Measurements from ENCODE around the gene TMEM185A.
"Not testable (repeated sequence)": the region's sequence is repeated elsewhere in the genome, so short reads cannot be mapped to it uniquely, and the experiment has no call there.

The TMEM185A gene

DNA sequence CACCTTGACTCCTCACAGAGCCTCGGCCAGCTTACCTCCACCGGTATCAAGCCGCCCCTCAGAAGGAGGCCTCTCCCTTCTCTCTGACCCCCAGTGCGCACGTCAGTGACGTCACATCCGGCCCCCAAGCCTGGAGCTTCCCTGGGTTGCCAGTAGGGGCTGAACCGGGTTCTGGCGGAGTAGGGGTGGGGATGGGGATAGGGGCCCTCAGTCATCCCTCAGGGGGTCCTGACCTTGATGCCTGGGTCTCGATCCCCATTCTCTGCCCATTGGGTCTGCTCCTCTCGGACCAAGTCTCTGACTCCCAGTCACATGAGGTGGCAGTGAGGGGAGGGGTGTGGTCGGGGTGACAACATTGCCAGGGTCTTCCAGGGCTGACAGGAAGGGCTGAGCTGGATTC lies 44.2 kb downstream of the TMEM185A start, which contains the start of gene MAGEA9B:
Gene MAGEA9B, minus strand, starts transcription at position 101 of the 400 bp plus-strand sequence. CDS start 4,280 bp downstream, outside the sequence.
- no CpG with 5 or more reads among the region's 12 CpGs for whole genome bisulfite sequencing (ENCODE audit: insufficient coverage, insufficient read length)
- H3K4me3 ChIP-seq (ENCODE audit: low read length); H3K9me3 ChIP-seq (ENCODE audit: control insufficient read depth, insufficient read depth, low read length); H3K4me1 ChIP-seq (ENCODE audit: control insufficient read depth, insufficient read depth, low read length); H3K27me3 ChIP-seq (ENCODE audit: control insufficient read depth, insufficient read depth, low read length); H3K27ac ChIP-seq (ENCODE audit: low read length); DNase-seq (ENCODE audit: low read depth, low spot score); H3K36me3 ChIP-seq (ENCODE audit: control insufficient read depth, insufficient read depth, low read length): not testable (repeated sequence)

DNA sequence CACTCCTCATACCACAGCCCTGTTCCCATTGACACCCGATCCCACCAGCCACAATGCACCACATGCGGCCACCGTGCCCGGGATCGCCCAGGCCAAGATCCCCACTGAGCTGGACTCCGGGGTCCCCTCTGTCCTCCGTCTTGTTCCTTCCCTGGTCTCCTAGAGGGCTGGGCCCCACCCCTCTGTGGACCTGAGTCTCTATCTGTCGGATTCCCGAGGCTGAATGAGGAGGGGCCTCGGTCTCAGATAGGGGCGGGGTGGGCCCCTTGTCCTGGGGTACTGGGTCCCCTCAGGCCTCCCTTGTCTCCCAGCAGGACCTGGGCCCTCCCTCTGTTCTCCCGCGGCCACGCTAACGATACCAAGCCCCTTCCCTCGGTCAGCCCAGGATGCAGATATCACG lies 46.0 kb downstream of the TMEM185A start:
- no CpG with 5 or more reads among the region's 17 CpGs for WGBS (ENCODE audit: insufficient coverage, insufficient read length)
- H3K27me3 ChIP-seq (ENCODE audit: control insufficient read depth, insufficient read depth, low read length); H3K4me3 ChIP-seq (ENCODE audit: low read length); H3K4me1 ChIP-seq (ENCODE audit: control insufficient read depth, insufficient read depth, low read length); DNase-seq (ENCODE audit: low read depth, low spot score); H3K36me3 ChIP-seq (ENCODE audit: control insufficient read depth, insufficient read depth, low read length); H3K9me3 ChIP-seq (ENCODE audit: control insufficient read depth, insufficient read depth, low read length); H3K27ac ChIP-seq (ENCODE audit: low read length): not testable (repeated sequence)

DNA sequence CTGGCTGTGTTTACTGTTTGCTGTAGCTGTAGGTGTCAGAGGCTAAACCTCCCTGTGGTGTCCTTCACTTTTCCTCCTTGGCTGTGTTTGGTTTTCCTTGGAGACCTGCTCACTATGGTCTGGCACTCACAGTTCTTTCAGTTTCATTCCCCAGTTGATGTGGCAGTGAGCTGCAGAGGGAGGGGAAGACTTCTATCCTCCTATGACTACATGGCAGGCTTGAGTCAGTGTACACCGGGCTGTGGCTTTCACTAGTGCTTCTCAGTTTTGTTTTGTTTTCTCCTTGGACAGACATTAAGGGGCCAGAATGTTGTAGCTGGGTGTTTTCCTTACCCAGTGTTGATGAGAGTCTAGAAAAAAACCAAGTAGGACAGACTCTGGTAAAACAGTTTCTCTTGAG lies 58.1 kb downstream of the TMEM185A start:
- not testable (repeated sequence) for H3K9me3 ChIP-seq (ENCODE audit: control insufficient read depth, insufficient read depth, low read length); DNase-seq (ENCODE audit: low read depth, low spot score); H3K4me1 ChIP-seq (ENCODE audit: control insufficient read depth, insufficient read depth, low read length); H3K27me3 ChIP-seq (ENCODE audit: control insufficient read depth, insufficient read depth, low read length); H3K36me3 ChIP-seq (ENCODE audit: control insufficient read depth, insufficient read depth, low read length); H3K27ac ChIP-seq (ENCODE audit: low read length); H3K4me3 ChIP-seq (ENCODE audit: low read length)
- no CpG with 5 or more reads among the region's 1 CpG for WGBS (ENCODE audit: insufficient coverage, insufficient read length)

DNA sequence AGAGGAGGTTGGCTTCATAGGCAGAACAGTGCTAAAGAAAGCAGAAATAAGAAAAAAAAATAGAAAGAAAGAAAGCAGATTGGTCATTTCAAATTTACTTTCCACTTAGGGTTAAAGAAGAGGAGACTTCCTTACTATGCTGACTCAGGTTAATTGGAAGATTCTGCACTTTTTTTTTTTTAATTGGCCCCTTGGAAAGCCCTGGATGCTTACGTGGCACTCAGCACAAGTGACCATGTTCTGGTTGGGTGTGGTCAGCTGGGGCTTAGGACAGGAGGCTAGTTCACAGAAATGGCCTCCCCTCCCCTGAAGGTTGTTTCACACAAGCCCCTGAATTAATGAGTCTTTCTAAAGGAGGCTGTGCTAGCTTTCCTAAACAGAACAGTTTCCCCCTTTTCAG lies 58.8 kb downstream of the TMEM185A start:
- no peak overlapping the region for H3K27ac ChIP-seq (ENCODE audit: low read length)

DNA sequence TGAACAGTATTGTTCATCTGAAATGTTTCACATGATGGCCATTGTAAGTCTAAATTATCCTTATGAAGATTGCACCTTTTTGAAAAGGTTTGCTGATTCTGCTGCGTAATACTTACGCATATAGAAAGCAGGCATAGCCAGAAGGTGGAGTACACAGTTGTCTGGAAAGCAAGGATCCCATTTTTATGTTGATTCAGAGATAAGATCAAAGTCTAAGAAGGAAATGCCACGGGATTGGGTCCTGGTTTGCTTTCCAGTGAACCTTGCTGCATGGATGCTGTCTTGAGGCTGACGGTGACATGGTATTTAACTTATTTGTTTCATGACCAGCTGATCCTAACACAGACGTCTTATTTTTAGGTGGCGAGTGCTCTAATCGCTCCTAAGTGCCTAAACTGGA lies 59.8 kb downstream of the TMEM185A start:
- no peak for DNase-seq (ENCODE audit: low read depth, low spot score)
- Histone ChIP-seq H3K27ac (ENCODE audit: low read length) (no peak overlapping the region), H3K9me3 (ENCODE audit: control insufficient read depth, insufficient read depth, low read length) (no peaks in the 10 kb centered on the region), H3K4me1 (ENCODE audit: control insufficient read depth, insufficient read depth, low read length) (no peaks in the 10 kb centered on the region), H3K36me3 (ENCODE audit: control insufficient read depth, insufficient read depth, low read length) (no peaks in the 10 kb centered on the region), H3K27me3 (ENCODE audit: control insufficient read depth, insufficient read depth, low read length) (no peaks in the 10 kb centered on the region), H3K4me3 (ENCODE audit: low read length) (no peak overlapping the region)
- no CpG with 5 or more reads among the region's 7 CpGs for WGBS (ENCODE audit: insufficient coverage, insufficient read length)

More for the DNA sequence above, 58.8 kb downstream of the TMEM185A start:
- Histone ChIP-seq H3K9me3 (ENCODE audit: control insufficient read depth, insufficient read depth, low read length) (no peaks in the 10 kb centered on the region), H3K4me1 (ENCODE audit: control insufficient read depth, insufficient read depth, low read length) (no peaks in the 10 kb centered on the region), H3K27me3 (ENCODE audit: control insufficient read depth, insufficient read depth, low read length) (no peaks in the 10 kb centered on the region), H3K36me3 (ENCODE audit: control insufficient read depth, insufficient read depth, low read length) (no peaks in the 10 kb centered on the region), H3K4me3 (ENCODE audit: low read length) (no peak overlapping the region)
- no peak for DNase-seq (ENCODE audit: low read depth, low spot score)
- no CpG with 5 or more reads among the region's 1 CpG for WGBS (ENCODE audit: insufficient coverage, insufficient read length)

DNA sequence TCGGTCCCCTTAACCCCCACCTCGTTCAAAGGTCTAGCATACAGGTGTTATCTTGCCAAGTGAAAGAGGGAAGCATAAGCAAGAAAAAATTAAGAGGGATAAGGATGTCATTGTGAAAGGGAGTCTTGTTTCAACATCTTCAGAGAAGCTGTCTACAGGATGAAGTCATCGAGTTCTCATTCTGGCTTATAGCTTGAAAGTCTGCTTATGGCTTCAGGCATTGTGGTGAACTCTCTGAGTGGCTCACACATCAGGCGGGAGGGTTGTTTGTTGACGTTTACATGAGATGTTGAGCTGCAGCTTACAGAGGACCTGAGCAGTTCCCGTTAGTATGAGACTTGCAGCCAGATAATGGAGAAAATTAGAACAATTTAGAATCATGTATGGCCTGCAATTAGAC lies 60.9 kb downstream of the TMEM185A start:
- Histone ChIP-seq H3K4me1 (ENCODE audit: control insufficient read depth, insufficient read depth, low read length) (no peaks in the 10 kb centered on the region), H3K4me3 (ENCODE audit: low read length) (no peak overlapping the region), H3K27me3 (ENCODE audit: control insufficient read depth, insufficient read depth, low read length) (no peaks in the 10 kb centered on the region), H3K27ac (ENCODE audit: low read length) (no peak overlapping the region), H3K36me3 (ENCODE audit: control insufficient read depth, insufficient read depth, low read length) (no peaks in the 10 kb centered on the region), H3K9me3 (ENCODE audit: control insufficient read depth, insufficient read depth, low read length) (no peaks in the 10 kb centered on the region)
- no peak for DNase-seq (ENCODE audit: low read depth, low spot score)
- WGBS (ENCODE audit: insufficient coverage, insufficient read length): no CpG with 5 or more reads among the region's 6 CpGs

DNA sequence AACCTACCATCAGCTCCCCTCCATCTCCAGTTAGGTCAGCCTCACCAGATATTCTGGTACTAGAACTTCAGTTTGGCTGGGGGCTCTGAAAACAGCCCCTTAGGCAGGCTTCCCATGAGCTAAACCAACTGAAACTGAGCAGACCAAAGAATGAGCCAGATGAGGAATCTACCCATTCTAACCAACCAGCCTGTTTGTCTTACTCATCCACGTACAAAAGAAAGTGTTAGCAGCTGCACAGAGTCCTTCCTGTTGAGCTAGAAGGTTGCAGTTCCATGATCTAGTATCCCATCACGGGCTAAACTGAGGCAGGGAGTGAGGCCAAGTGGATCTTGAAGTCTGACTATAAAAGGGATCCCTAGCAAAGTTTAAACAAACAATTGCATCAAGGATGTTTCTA lies 61.8 kb downstream of the TMEM185A start:
- WGBS (ENCODE audit: insufficient coverage, insufficient read length): no CpG with 5 or more reads among the region's 2 CpGs
- no peaks in the 10 kb centered on the region for H3K4me1 ChIP-seq (ENCODE audit: control insufficient read depth, insufficient read depth, low read length)

DNA sequence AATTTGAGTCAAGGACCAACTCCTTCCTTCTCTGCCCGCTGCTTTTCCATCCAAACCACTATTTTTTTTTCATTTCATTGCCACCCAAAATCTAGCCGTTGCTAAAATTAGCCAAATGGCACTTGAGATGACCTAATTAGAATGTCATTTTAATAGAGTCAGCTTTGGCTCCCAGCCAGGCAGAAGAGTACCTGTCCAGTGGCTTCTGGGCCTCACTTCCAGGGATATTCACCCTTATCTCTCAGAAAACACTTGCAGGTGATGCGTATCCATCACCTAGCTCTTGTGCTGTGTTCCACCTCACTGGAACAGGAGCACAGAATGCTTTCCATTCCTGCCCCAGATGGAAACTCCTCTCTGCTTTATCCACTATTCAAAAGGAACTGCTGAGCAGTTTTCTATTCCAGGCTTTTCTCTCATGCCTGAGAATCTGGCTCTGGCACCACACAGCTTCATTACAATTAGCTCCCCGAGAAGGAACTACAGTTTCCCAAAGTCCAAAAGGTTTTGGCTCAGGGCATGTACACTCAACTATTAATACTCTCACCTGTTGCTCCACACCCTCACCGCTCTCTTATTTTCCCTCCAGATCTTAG lies 62.8 kb downstream of the TMEM185A start:
- no peaks in the 10 kb centered on the region for H3K4me1 ChIP-seq (ENCODE audit: control insufficient read depth, insufficient read depth, low read length)
- no peak overlapping the region for H3K27ac ChIP-seq (ENCODE audit: low read length)
- H3K27me3 ChIP-seq (ENCODE audit: control insufficient read depth, insufficient read depth, low read length): no peaks in the 10 kb centered on the region
- no peak for DNase-seq (ENCODE audit: low read depth, low spot score)
- H3K36me3 ChIP-seq (ENCODE audit: control insufficient read depth, insufficient read depth, low read length): no peaks in the 10 kb centered on the region
- no peaks in the 10 kb centered on the region for H3K9me3 ChIP-seq (ENCODE audit: control insufficient read depth, insufficient read depth, low read length)
- no CpG with 5 or more reads among the region's 5 CpGs for WGBS (ENCODE audit: insufficient coverage, insufficient read length)
- H3K4me3 ChIP-seq (ENCODE audit: low read length): no peak overlapping the region

More for the DNA sequence above, 61.8 kb downstream of the TMEM185A start:
- Histone ChIP-seq H3K36me3 (ENCODE audit: control insufficient read depth, insufficient read depth, low read length) (no peaks in the 10 kb centered on the region), H3K27ac (ENCODE audit: low read length) (no peak overlapping the region), H3K9me3 (ENCODE audit: control insufficient read depth, insufficient read depth, low read length) (no peaks in the 10 kb centered on the region), H3K27me3 (ENCODE audit: control insufficient read depth, insufficient read depth, low read length) (no peaks in the 10 kb centered on the region), H3K4me3 (ENCODE audit: low read length) (no peak overlapping the region)
- no peak for DNase-seq (ENCODE audit: low read depth, low spot score)

DNA sequence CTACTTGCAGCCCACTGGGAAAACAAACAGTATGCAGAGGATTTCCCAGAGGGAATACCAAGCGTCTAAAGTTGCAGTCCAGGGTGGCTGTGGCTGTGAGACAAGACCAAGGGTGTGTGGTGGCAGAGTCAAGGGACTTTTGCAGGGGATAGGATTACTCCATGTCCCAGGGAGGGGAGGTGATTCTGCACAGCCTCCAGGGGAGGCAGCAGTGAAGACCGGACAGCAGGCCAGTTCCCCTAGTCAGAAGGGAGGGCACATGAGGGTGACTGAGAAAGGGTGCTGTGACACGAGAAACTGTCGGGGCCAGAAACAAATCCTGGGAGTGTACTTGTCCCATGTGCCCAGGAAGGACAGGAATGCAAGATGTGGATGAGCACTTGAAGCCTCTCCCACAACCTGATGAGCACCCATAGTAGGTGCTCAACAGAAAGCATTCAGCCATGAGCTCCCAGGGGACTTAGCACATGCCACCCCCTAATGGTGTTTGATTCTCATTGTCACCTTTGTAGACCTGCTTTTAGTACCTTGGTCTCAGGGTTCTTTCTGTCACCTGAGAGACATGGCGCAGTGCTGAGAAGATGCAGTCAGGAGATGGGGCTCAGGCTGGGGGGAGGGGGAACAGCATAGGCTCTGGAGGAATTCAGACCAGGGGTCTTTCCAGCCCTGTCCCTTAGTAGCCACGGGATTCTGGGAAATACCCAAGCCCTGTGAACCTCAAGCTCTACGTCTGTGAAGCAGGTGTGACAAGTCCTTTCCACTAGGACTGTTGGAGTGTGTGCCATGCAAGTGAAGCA lies 63.8 kb downstream of the TMEM185A start:
- WGBS (ENCODE audit: insufficient coverage, insufficient read length): no CpG with 5 or more reads among the region's 7 CpGs
- no peaks in the 10 kb centered on the region for H3K9me3 ChIP-seq (ENCODE audit: control insufficient read depth, insufficient read depth, low read length)

DNA sequence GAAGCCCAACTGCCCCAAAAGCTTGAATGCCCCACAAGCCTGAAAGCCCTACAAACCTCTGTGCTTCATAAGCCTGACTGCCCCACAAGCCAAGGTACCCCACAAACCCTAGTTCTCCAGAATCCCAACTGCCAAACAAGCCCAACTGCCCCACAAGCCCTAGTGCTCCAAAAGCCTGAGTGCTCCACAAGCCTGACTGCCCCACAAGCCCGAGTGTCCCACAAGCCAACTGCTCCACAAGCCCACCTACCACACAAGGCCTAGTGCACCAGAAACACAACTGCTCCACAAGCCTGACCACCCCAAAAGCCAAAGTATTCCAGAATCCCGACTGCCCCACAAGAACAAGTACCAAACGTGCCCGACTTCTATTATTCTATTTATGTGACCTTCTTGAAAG lies 68.2 kb downstream of the TMEM185A start:
- Histone ChIP-seq H3K4me1 (ENCODE audit: control insufficient read depth, insufficient read depth, low read length) (no peaks in the 10 kb centered on the region), H3K27ac (ENCODE audit: low read length) (no peak overlapping the region), H3K4me3 (ENCODE audit: low read length) (no peak overlapping the region), H3K9me3 (ENCODE audit: control insufficient read depth, insufficient read depth, low read length) (no peaks in the 10 kb centered on the region), H3K36me3 (ENCODE audit: control insufficient read depth, insufficient read depth, low read length) (no peaks in the 10 kb centered on the region), H3K27me3 (ENCODE audit: control insufficient read depth, insufficient read depth, low read length) (no peaks in the 10 kb centered on the region)
- DNase-seq (ENCODE audit: low read depth, low spot score): no peak
- no CpG with 5 or more reads among the region's 4 CpGs for WGBS (ENCODE audit: insufficient coverage, insufficient read length)

More for the DNA sequence above, 63.8 kb downstream of the TMEM185A start:
- DNase-seq (ENCODE audit: low read depth, low spot score): no peak
- Histone ChIP-seq H3K27me3 (ENCODE audit: control insufficient read depth, insufficient read depth, low read length) (no peaks in the 10 kb centered on the region), H3K27ac (ENCODE audit: low read length) (no peak overlapping the region), H3K4me1 (ENCODE audit: control insufficient read depth, insufficient read depth, low read length) (no peaks in the 10 kb centered on the region), H3K36me3 (ENCODE audit: control insufficient read depth, insufficient read depth, low read length) (no peaks in the 10 kb centered on the region), H3K4me3 (ENCODE audit: low read length) (no peak overlapping the region)

DNA sequence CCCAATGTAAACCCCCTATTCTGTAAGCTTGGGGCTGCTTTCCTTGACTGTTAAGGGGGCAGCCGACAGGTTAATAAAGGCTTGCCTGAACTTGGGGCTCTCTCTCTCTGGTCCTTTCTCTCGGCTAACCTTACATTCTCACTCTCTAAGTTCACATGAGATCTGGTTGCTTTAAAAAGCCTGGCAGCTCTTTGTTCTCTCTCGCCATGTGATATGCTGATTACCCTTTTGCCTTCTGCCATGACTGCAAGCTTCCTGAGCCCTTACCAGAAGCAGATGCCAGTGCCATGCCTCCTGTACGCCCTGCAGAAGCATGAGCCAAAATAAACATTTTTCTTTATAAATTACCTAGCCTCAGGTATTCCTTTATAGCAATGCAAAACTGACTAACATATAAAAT lies 76.3 kb downstream of the TMEM185A start:
- WGBS (ENCODE audit: insufficient coverage, insufficient read length): no CpG with 5 or more reads among the region's 4 CpGs
- not testable (repeated sequence) for H3K4me1 ChIP-seq (ENCODE audit: control insufficient read depth, insufficient read depth, low read length); H3K9me3 ChIP-seq (ENCODE audit: control insufficient read depth, insufficient read depth, low read length); DNase-seq (ENCODE audit: low read depth, low spot score); H3K4me3 ChIP-seq (ENCODE audit: low read length); H3K27ac ChIP-seq (ENCODE audit: low read length); H3K27me3 ChIP-seq (ENCODE audit: control insufficient read depth, insufficient read depth, low read length); H3K36me3 ChIP-seq (ENCODE audit: control insufficient read depth, insufficient read depth, low read length)
